Ovary (tissue), 3 donors: Measurements from ENCODE around the gene GBF1.

Source experiments
- CTCF ChIP-seq, 3 donors: fragments of 450-650 bp in 2 of 3; fragments of 200-600 bp in 1 of 3; IDR thresholded peaks; one replicate each; pipeline versions ENCODE4 v1.5.1 to v1.8.0; 2016 to 2022; ENCODE audit warnings: antibody characterized with exemption in 3 of 3, mild to moderate bottlenecking in 1 of 3
- EP300 ChIP-seq: sonication (generic); formaldehyde crosslinking; IDR thresholded peaks from one replicate; pipeline ENCODE4 v1.6.1; 2017; ENCODE audit warnings: antibody characterized with exemption
- donor health status: DM: no; HTN: no; CAD: no.

GRCh38 chr10:102196893-102197292, 48.4 kb upstream of the GBF1 start:
- TF ChIP-seq CTCF (IDR thresholded peaks at IDR 0.05): no peak
- TF ChIP-seq EP300: no peak
